Activated CD4-positive, alpha-beta T cell treated with anti-CD3 and anti-CD28 coated beads for 48 hours (primary cell): ENCODE measurements around the gene PARP3.
"Not testable (repeated sequence)": the region's sequence is repeated elsewhere in the genome, so short reads cannot be mapped to it uniquely, and the experiment has no call there.

Experiments used
- DNase-seq: peaks from one replicate; pipeline ENCODE4 v3.0.0-alpha.2; 2020

Gene PARP3

GRCh38 chr3:51986010-51986947 is 44.1 kb downstream of the PARP3 start:
- no peak for DNase-seq

GRCh38 chr3:51987568-51987967 is 45.4 kb downstream of the PARP3 start:
- no peak for DNase-seq

- no peak for DNase-seq
Observed at GRCh38 chr3:51988286-51989146, 46.4 kb downstream of the PARP3 start.

GRCh38 chr3:51990501-51990971 is 48.4 kb downstream of the PARP3 start:
- not testable (repeated sequence) for DNase-seq

- no peak for DNase-seq
Observed at GRCh38 chr3:51992017-51992682, 50.0 kb downstream of the PARP3 start.

GRCh38 chr3:51993657-51994056 is 51.5 kb downstream of the PARP3 start:
- DNase-seq, result not testable (repeated sequence)

- no peak for DNase-seq
Observed at GRCh38 chr3:51994530-51994929, 52.4 kb downstream of the PARP3 start.

- peak; percentile 95 for DNase-seq
Observed at GRCh38 chr3:51995346-51996163, 53.4 kb downstream of the PARP3 start, which contains the start of gene RPL29. Gene RPL29 (minus strand): TSS chr3:51995895. CDS start chr3:51995461, 434 bp downstream.

- no peak for DNase-seq
Observed at GRCh38 chr3:51997172-51997571, 55.0 kb downstream of the PARP3 start.

- DNase-seq, result no peak
Observed at GRCh38 chr3:51997935-51998596, 55.9 kb downstream of the PARP3 start.
